K562 (cell line): ENCODE results near the gene LCLAT1. TPM values are rescaled to one million over a fixed set of nuclear protein-coding genes. Genes with fewer than 3 reads are reported as not detected.

Experiments
- ATAC-seq: fragments of 200-7000 bp; cut with Tn5 transposase; 3 replicates; pipeline ENCODE4 v1.9.1; 2020; ENCODE audit warnings: moderate library complexity
- BruUV-seq: library from RNA; stranded (reverse); fragments of 400-500 nt; replicated peaks from 2 replicates; lab custom pipeline; 2021; lab: Mats Ljungman, UMichigan
- CTCF ChIA-PET: fragments of 300-600 bp; formaldehyde crosslinking; extraction: SDS; loops from one replicate; lab custom pipeline; 2021; ENCODE audit warnings: low intra/inter-chr PET ratio; lab: Yijun Ruan, JAX
- POLR2A ChIA-PET: fragments of 300-600, 350-650 bp; sonication (Branson Sonifier 250); formaldehyde crosslinking; extraction: SDS; loops from one replicate; lab custom pipeline; 2021; ENCODE audit warnings: antibody characterized with exemption, inconsistent platforms; lab: Yijun Ruan, JAX
- DNase-seq, 4 experiments: peaks; one replicate each; pipeline versions ENCODE4 v3.0.0 to v3.0.0-alpha.2; 2011 to 2018; ENCODE audit warnings: low spot score in 3 of 4, mixed read lengths in 3 of 4; ENCODE audit errors: extremely low read depth in 1 of 4
- FAIRE-seq: peaks from 2 replicates; lab custom pipeline; 2011; peaks lifted over from hg19 to GRCh38; lab: Jason Lieb, UNC
- H2AFZ ChIP-seq: 2 replicates; pipeline ENCODE4 v1.6.0; 2011; ENCODE audit warnings: low read depth, low read length, control low read depth, inconsistent platforms
- H3K27ac ChIP-seq: fragments of 200-600 bp; 3 replicates; pipeline ENCODE4 v1.8.0; 2011; ENCODE audit warnings: low read depth, mild to moderate bottlenecking, control low read depth, inconsistent platforms, low read length, moderate library complexity, mixed read lengths; ENCODE audit errors: extremely low read depth
- H3K27me3 ChIP-seq, 2 experiments: fragments of 300-600 bp in 1 of 2; 2 replicates in 1 of 2; 3 replicates in 1 of 2; pipeline versions ENCODE4 v1.6.0 to v1.8.0; 2011; ENCODE audit warnings: inconsistent platforms in 2 of 2, low read length in 2 of 2, mild to moderate bottlenecking in 1 of 2, mixed read lengths in 1 of 2, moderate library complexity in 1 of 2; ENCODE audit not compliant: control insufficient read depth in 2 of 2, insufficient read depth in 2 of 2
- H3K36me3 ChIP-seq: fragments of 300-600 bp; 3 replicates; pipeline ENCODE4 v1.8.0; 2011; ENCODE audit warnings: mild to moderate bottlenecking, low read length, inconsistent platforms; ENCODE audit not compliant: control insufficient read depth, insufficient read depth
- H3K4me1 ChIP-seq, 2 experiments: fragments of 200-600 bp in 1 of 2; replicated peaks in 1 of 2; 2 replicates in 1 of 2; 3 replicates in 1 of 2; pipeline versions ENCODE4 v1.5.1 to v1.8.0; 2011; ENCODE audit warnings: inconsistent platforms in 2 of 2, low read length in 2 of 2, mild to moderate bottlenecking in 1 of 2, mixed read lengths in 1 of 2, moderate library complexity in 1 of 2; ENCODE audit not compliant: control insufficient read depth in 2 of 2, insufficient read depth in 2 of 2
- H3K4me2 ChIP-seq: 2 replicates; pipeline ENCODE4 v1.6.1; 2011; ENCODE audit warnings: low read length, control low read depth, inconsistent platforms, mixed read lengths; ENCODE audit not compliant: insufficient read depth
- H3K4me3 ChIP-seq: fragments of 200-600 bp; sonication (generic), shearing (Covaris generic); 2 replicates; pipeline ENCODE4 v1.5.1; 2016; ENCODE audit warnings: control low read depth, inconsistent platforms
- H3K79me2 ChIP-seq: fragments of 200-600 bp; 3 replicates; pipeline ENCODE4 v1.8.0; 2011; ENCODE audit warnings: low read length, inconsistent platforms; ENCODE audit not compliant: control insufficient read depth, insufficient read depth
- H3K9ac ChIP-seq, 2 experiments: 2 replicates each; pipeline versions ENCODE4 v1.6.0 to v1.6.1; 2011; ENCODE audit warnings: low read depth in 2 of 2, low read length in 2 of 2, control low read depth in 1 of 2, inconsistent platforms in 1 of 2, mild to moderate bottlenecking in 1 of 2, mixed read lengths in 1 of 2; ENCODE audit not compliant: insufficient read depth in 1 of 2
- H3K9me1 ChIP-seq: one replicate; pipeline ENCODE4 v1.6.0; 2011; ENCODE audit warnings: inconsistent platforms, mild to moderate bottlenecking, low read length, moderate library complexity; ENCODE audit not compliant: control insufficient read depth, insufficient read depth
- H3K9me3 ChIP-seq: replicated peaks from 2 replicates; pipeline ENCODE4 v1.5.1; 2011; ENCODE audit warnings: low read depth, low read length, inconsistent platforms; ENCODE audit not compliant: control insufficient read depth, insufficient read depth
- H4K20me1 ChIP-seq: replicated peaks from 2 replicates; pipeline ENCODE4 v1.6.1; 2011; ENCODE audit warnings: low read length, inconsistent platforms, mixed read lengths; ENCODE audit not compliant: control insufficient read depth, insufficient read depth
- ARID1B ChIP-seq: fragments of 450-650 bp; IDR thresholded peaks from 2 replicates; pipeline ENCODE4 v1.6.1; 2016; ENCODE audit warnings: antibody characterized with exemption, mild to moderate bottlenecking, inconsistent platforms
- ETV1 ChIP-seq: fragments of 450-650 bp; conservative IDR thresholded peaks from 2 replicates; pipeline ENCODE4 v1.6.1; 2016; ENCODE audit warnings: missing genetic modification characterization, control low read depth, low read depth, missing compliant biosample characterization
- KAT7 ChIP-seq: sonication (generic); formaldehyde crosslinking; IDR thresholded peaks from 2 replicates; pipeline ENCODE4 v1.8.0; 2022; ENCODE audit warnings: missing genetic modification reagents, mild to moderate bottlenecking, borderline replicate concordance
- NFIC ChIP-seq: fragments of 450-650 bp; IDR thresholded peaks from 2 replicates; pipeline ENCODE4 v1.6.1; 2017; ENCODE audit warnings: mild to moderate bottlenecking, inconsistent platforms
- RHOXF2B ChIP-seq: fragments of 250-450 bp; sonication (Bioruptor Pico); conservative IDR thresholded peaks from 2 replicates; pipeline ENCODE4 v1.5.1; 2021
- SP2 ChIP-seq: IDR thresholded peaks from 2 replicates; pipeline ENCODE4 v1.6.1; 2011; ENCODE audit warnings: mild to moderate bottlenecking, low read depth, low read length, moderate library complexity; ENCODE audit not compliant: poor library complexity, severe bottlenecking; ENCODE audit errors: extremely low read depth
- WGBS: fragments of 100-300 bp; shearing (Covaris generic); methylation state at CpG from one replicate; pipeline ENCODE4 v1.1.6; 2016; ENCODE audit warnings: low coverage, mixed read lengths; ENCODE audit not compliant: insufficient coverage; ENCODE audit errors: missing lambda C conversion rate; 5-methylcytosine and 5-hydroxymethylcytosine counted together
- in situ Hi-C: fragments of 300-500 bp; cut with MboI; formaldehyde crosslinking; loops from 4 replicates; pipeline ENCODE4 v1.15.0; 2018; ENCODE audit warnings: inconsistent platforms, mixed read lengths
- intact Hi-C: fragments of 100-400 bp; cut with micrococcal nuclease; formaldehyde crosslinking; loops from 2 replicates; pipeline ENCODE4 v1.14.2; 2022
- polyA plus RNA-seq, 8 experiments: library from polyadenylated mRNA; depleted of rRNA in 4 of 8; stranded (reverse) in 5 of 8; unstranded in 3 of 8; fragments of >200 nt; fragmentation: Nextera tagmentation in 2 of 8; fragmentation: Illumina TruSeq in 1 of 8; extraction: Ambion mirVana in 2 of 8; extraction: Trizol in 1 of 8; gene quantifications; 2 replicates each; pipeline versions ENCODE4 v1.2.1 to v1.2.3, GENCODE V29; 2011 to 2014; ENCODE audit warnings: inconsistent platforms in 1 of 8, missing spikeins in 1 of 8
- total RNA-seq, 7 experiments: library from RNA; depleted of rRNA in 6 of 7; stranded (reverse); fragments of >200 nt in 6 of 7; fragmentation: Illumina TruSeq in 2 of 7; extraction: Trizol in 2 of 7; gene quantifications; 2 replicates each; pipeline versions ENCODE4 v1.2.1 to v1.2.3, GENCODE V29; 2011 to 2021; ENCODE audit warnings: low replicate concordance in 1 of 7
- TF ChIP-seq, protein P1 (sequence below): sonication (generic); formaldehyde crosslinking; IDR thresholded peaks from 2 replicates; pipeline ENCODE4 v1.8.0; 2022; ENCODE audit warnings: mild to moderate bottlenecking, missing genetic modification reagents
- TF ChIP-seq, protein P2 (sequence below): fragments of 250-450 bp; sonication (Bioruptor Pico); IDR thresholded peaks from 2 replicates; pipeline ENCODE4 v1.9.0; 2021; ENCODE audit warnings: mild to moderate bottlenecking, inconsistent platforms
- TF ChIP-seq, protein P3 (sequence below), 2 experiments: fragments of 150-350 bp in 1 of 2; IDR thresholded peaks; 2 replicates each; pipeline ENCODE4 v1.6.1; 2012 to 2016; ENCODE audit warnings: low read depth in 2 of 2, low read length in 2 of 2, mild to moderate bottlenecking in 1 of 2, moderate library complexity in 1 of 2
- TF ChIP-seq, protein P4 (sequence below): fragments of 250-450 bp; sonication (Bioruptor Pico); IDR thresholded peaks from 2 replicates; pipeline ENCODE4 v1.5.0; 2022; ENCODE audit warnings: mild to moderate bottlenecking

Gene LCLAT1
- total and polyA plus RNA-seq, 9 of the 15 experiments (the other 6 are each of a cell fraction or from before 2014, with no cell fraction given): 8.9 to 63.3 (median 25.4) TPM

DNA sequence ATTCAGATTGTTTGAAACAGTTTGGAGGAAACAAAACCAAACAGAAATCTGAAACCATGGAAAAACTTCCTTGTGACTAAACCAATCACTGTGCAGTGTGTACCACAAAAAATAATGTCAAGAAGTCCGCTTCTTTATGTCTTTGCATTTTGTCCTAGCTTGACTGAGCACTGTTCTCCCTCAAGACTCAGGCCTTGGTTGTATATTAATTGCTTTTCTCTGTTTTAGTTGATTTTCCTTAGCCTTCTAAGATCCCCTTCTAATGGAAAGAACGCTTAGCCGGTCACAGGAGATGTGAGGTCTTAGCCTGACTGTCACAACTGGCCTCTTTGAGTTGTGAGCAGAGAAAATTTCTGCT, 56.6 kb downstream of the LCLAT1 start:
- in situ Hi-C loops (no loop called here), intact Hi-C loops (no loop called here)
- H3K36me3 ChIP-seq: 0 out of 3 replicates have a peak, but pooled peaks cover 4% of the 10 kb centered on the region
- DNase-seq: no peak
- H3K27ac ChIP-seq: no peak overlapping the region
- H3K9me3 ChIP-seq: peaks cover 5% of the 10 kb centered on the region
- no peaks in the 10 kb centered on the region for H3K27me3 ChIP-seq
- ChIA-PET POLR2A (interaction anchor here (0.6 to 1.0 kb wide), 3 partner anchors 10 to 266 kb away, joined by 3 to 4 read pairs (median 4); no protein-coding TSS in a partner anchor), CTCF (no interaction called here)
- H3K4me2 ChIP-seq: no peak overlapping the region
- ATAC-seq: no peak
- no peak overlapping the region for H2AFZ ChIP-seq
- FAIRE-seq: no peak
- WGBS: 80% methylated on average over 3 of the region's 3 CpGs
- H3K4me1 ChIP-seq: no peaks in the 10 kb centered on the region; a peak in 1 of 5 replicates
- peaks cover 23% of the 10 kb centered on the region for H3K79me2 ChIP-seq
- BruUV-seq: no TSS peak
- no peak overlapping the region for H3K4me3 ChIP-seq
- H4K20me1 ChIP-seq: no peaks in the 10 kb centered on the region
- no peaks in the 10 kb centered on the region for H3K9me1 ChIP-seq
- no peak overlapping the region for H3K9ac ChIP-seq
- TF ChIP-seq, protein P1, sequence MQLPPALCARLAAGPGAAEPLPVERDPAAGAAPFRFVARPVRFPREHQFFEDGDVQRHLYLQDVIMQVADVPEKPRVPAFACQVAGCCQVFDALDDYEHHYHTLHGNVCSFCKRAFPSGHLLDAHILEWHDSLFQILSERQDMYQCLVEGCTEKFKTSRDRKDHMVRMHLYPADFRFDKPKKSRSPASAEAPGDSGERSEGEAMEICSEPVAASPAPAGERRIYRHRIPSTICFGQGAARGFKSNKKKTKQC (CRISPR knock-in tag): no peak
- TF ChIP-seq KAT7 (CRISPR knock-in tag) (no peak), ARID1B (no peak), NFIC (no peak), RHOXF2B (no peak), SP2 (no peak), ETV1 (tag) (no peak)
- TF ChIP-seq, protein P2, sequence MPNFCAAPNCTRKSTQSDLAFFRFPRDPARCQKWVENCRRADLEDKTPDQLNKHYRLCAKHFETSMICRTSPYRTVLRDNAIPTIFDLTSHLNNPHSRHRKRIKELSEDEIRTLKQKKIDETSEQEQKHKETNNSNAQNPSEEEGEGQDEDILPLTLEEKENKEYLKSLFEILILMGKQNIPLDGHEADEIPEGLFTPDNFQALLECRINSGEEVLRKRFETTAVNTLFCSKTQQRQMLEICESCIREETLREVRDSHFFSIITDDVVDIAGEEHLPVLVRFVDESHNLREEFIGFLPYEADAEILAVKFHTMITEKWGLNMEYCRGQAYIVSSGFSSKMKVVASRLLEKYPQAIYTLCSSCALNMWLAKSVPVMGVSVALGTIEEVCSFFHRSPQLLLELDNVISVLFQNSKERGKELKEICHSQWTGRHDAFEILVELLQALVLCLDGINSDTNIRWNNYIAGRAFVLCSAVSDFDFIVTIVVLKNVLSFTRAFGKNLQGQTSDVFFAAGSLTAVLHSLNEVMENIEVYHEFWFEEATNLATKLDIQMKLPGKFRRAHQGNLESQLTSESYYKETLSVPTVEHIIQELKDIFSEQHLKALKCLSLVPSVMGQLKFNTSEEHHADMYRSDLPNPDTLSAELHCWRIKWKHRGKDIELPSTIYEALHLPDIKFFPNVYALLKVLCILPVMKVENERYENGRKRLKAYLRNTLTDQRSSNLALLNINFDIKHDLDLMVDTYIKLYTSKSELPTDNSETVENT (CRISPR knock-in tag): no peak
- TF ChIP-seq, protein P3, sequence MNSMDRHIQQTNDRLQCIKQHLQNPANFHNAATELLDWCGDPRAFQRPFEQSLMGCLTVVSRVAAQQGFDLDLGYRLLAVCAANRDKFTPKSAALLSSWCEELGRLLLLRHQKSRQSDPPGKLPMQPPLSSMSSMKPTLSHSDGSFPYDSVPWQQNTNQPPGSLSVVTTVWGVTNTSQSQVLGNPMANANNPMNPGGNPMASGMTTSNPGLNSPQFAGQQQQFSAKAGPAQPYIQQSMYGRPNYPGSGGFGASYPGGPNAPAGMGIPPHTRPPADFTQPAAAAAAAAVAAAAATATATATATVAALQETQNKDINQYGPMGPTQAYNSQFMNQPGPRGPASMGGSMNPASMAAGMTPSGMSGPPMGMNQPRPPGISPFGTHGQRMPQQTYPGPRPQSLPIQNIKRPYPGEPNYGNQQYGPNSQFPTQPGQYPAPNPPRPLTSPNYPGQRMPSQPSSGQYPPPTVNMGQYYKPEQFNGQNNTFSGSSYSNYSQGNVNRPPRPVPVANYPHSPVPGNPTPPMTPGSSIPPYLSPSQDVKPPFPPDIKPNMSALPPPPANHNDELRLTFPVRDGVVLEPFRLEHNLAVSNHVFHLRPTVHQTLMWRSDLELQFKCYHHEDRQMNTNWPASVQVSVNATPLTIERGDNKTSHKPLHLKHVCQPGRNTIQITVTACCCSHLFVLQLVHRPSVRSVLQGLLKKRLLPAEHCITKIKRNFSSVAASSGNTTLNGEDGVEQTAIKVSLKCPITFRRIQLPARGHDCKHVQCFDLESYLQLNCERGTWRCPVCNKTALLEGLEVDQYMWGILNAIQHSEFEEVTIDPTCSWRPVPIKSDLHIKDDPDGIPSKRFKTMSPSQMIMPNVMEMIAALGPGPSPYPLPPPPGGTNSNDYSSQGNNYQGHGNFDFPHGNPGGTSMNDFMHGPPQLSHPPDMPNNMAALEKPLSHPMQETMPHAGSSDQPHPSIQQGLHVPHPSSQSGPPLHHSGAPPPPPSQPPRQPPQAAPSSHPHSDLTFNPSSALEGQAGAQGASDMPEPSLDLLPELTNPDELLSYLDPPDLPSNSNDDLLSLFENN (IDR thresholded peaks at IDR 0.05; ENCODE audit: low read depth in 2 of 2, low read length in 2 of 2): no peak
- TF ChIP-seq, protein P4, sequence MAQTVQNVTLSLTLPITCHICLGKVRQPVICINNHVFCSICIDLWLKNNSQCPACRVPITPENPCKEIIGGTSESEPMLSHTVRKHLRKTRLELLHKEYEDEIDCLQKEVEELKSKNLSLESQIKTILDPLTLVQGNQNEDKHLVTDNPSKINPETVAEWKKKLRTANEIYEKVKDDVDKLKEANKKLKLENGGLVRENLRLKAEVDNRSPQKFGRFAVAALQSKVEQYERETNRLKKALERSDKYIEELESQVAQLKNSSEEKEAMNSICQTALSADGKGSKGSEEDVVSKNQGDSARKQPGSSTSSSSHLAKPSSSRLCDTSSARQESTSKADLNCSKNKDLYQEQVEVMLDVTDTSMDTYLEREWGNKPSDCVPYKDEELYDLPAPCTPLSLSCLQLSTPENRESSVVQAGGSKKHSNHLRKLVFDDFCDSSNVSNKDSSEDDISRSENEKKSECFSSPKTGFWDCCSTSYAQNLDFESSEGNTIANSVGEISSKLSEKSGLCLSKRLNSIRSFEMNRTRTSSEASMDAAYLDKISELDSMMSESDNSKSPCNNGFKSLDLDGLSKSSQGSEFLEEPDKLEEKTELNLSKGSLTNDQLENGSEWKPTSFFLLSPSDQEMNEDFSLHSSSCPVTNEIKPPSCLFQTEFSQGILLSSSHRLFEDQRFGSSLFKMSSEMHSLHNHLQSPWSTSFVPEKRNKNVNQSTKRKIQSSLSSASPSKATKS (CRISPR knock-in tag): no peak
